PC-3 (cell line): ENCODE data around the gene HDGF. TPM values are rescaled to one million over a fixed set of nuclear protein-coding genes. Genes with fewer than 3 reads are reported as not detected.

Experiments used
- ATAC-seq: fragments of 200-7000 bp; cut with Tn5 transposase; 2 replicates; pipeline ENCODE4 v1.9.1; 2020; ENCODE audit warnings: mild to moderate bottlenecking, moderate library complexity
- BruUV-seq: library from RNA; stranded (reverse); fragments of 400-500 nt; replicated peaks from 2 replicates; lab custom pipeline; 2021; lab: Mats Ljungman, UMichigan
- CTCF ChIA-PET: fragments of 300-600 bp; sonication (Branson Sonifier 250); formaldehyde crosslinking; loops from one replicate; lab custom pipeline; 2022; ENCODE audit warnings: antibody characterized with exemption; lab: Charles Lee
- POLR2A ChIA-PET: fragments of 300-600 bp; sonication (Branson Sonifier 250); formaldehyde crosslinking; loops from one replicate; lab custom pipeline; 2022; ENCODE audit warnings: antibody characterized with exemption; ENCODE audit not compliant: unreplicated experiment; lab: Charles Lee
- DNase-seq: peaks from one replicate; pipeline ENCODE4 v3.0.0-alpha.2; 2015
- H2AFZ ChIP-seq: fragments of 300-600 bp; sonication (generic); 2 replicates; pipeline ENCODE4 v1.6.0; 2016; ENCODE audit warnings: antibody characterized with exemption, low read length
- H3F3A ChIP-seq: fragments of 300-600 bp; sonication (generic); one replicate; pipeline ENCODE4 v1.6.0; 2017; ENCODE audit warnings: antibody characterized with exemption, low read length, control low read depth, mild to moderate bottlenecking; ENCODE audit not compliant: unreplicated experiment
- H3K27ac ChIP-seq: fragments of 300-600 bp; sonication (generic); 2 replicates; pipeline ENCODE4 v1.5.1; 2016; ENCODE audit warnings: mild to moderate bottlenecking, low read length
- H3K27me3 ChIP-seq: fragments of 300-600 bp; sonication (generic); 2 replicates; pipeline ENCODE4 v1.6.1; 2016; ENCODE audit warnings: low read length, mixed read lengths
- H3K36me3 ChIP-seq: fragments of 300-600 bp; sonication (generic); 2 replicates; pipeline ENCODE4 v1.6.1; 2016; ENCODE audit warnings: low read depth, mixed run types, low read length, mixed read lengths
- H3K4me1 ChIP-seq: fragments of 300-600 bp; sonication (generic); 2 replicates; pipeline ENCODE4 v1.5.1; 2016; ENCODE audit warnings: low read length; ENCODE audit not compliant: insufficient read depth
- H3K4me2 ChIP-seq: fragments of 300-600 bp; sonication (generic); 2 replicates; pipeline ENCODE4 v1.6.0; 2016; ENCODE audit warnings: low read length
- H3K4me3 ChIP-seq: fragments of 300-600 bp; sonication (generic); 2 replicates; pipeline ENCODE4 v1.5.1; 2016; ENCODE audit warnings: mild to moderate bottlenecking, low read length, mixed read lengths
- H3K79me2 ChIP-seq: fragments of 300-600 bp; sonication (generic); 2 replicates; pipeline ENCODE4 v1.6.1; 2017; ENCODE audit warnings: low read length, mixed read lengths
- H3K9ac ChIP-seq: fragments of 300-600 bp; sonication (generic); 2 replicates; pipeline ENCODE4 v1.6.0; 2016; ENCODE audit warnings: mild to moderate bottlenecking, low read length
- H3K9me2 ChIP-seq: fragments of 300-600 bp; sonication (generic); replicated peaks from 2 replicates; pipeline ENCODE4 v1.6.1; 2016; ENCODE audit warnings: mixed run types, low read length, mixed read lengths
- H3K9me3 ChIP-seq: fragments of 300-600 bp; sonication (generic); 2 replicates; pipeline ENCODE4 v1.6.1; 2016; ENCODE audit warnings: low read length, mixed read lengths
- H4K20me1 ChIP-seq: fragments of 300-600 bp; sonication (generic); 2 replicates; pipeline ENCODE4 v1.6.1; 2016; ENCODE audit warnings: low read length, mixed read lengths
- EZH2 ChIP-seq: fragments of 300-600 bp; sonication (generic); IDR thresholded peaks from one replicate; pipeline ENCODE4 v1.6.1; 2017; ENCODE audit warnings: antibody characterized with exemption, mild to moderate bottlenecking, low read length; ENCODE audit not compliant: unreplicated experiment
- EZH2phosphoT487 ChIP-seq: fragments of 300-600 bp; sonication (generic); IDR thresholded peaks from 2 replicates; pipeline ENCODE4 v1.6.1; 2018; ENCODE audit warnings: mild to moderate bottlenecking, antibody characterized with exemption, low read length, borderline replicate concordance
- intact Hi-C: fragments of 100-400 bp; cut with micrococcal nuclease; formaldehyde crosslinking; loops from 2 replicates; pipeline ENCODE4 v1.9.0; 2023
- total RNA-seq: library from RNA; depleted of rRNA; stranded (reverse); fragments of >200 nt; gene quantifications from 2 replicates; pipeline ENCODE4 v1.2.3, GENCODE V29; 2014
- TF ChIP-seq, protein P1 (sequence below): fragments of 300-600 bp; sonication (generic); conservative IDR thresholded peaks from 2 replicates; pipeline ENCODE4 v1.5.1; 2017; ENCODE audit warnings: antibody characterized with exemption, low read depth, mild to moderate bottlenecking, low read length

Gene HDGF
- total RNA-seq, 1 experiment from 2014 or later: 586 TPM

DNA sequence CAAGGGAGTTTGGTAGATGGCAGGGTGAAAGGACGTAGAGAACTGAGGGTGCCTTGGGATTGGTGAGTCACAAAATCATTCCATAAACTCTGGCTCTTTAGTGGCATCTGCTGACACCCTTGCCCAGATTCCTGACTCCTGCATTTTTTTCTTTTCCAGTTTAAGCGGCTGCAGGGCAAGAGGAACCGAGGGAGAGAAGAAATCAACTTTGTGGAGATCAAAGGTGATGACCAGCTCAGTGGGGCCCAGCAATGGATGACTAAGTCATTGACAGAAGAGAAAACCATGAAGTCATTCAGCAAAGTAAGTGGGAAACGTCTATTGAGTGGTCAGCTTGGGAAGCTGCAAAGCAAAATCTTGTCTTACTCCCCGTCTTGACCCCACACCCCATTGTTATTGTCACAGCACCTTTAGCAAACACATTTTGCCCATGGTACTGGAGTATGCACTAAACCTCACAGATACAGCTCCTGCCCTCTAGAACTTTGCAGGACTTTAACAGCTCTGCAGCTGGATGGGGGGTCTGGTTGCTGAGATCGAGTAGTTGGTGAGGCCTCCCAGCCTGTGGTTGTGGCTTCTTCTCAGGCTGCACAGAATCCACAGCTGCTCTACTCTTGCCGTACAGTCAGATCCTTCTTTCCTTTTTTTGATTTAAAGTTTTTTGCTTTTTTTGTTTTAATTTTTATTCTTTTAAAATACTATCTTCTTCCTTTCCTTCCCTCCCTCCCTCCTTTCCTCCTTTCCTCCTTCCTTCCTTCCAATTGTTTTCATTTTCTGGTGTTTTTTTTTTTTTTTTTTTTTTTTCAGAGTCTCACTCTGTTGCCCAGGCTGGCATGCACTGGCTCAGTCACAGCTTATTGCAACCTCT lies 43.3 kb upstream of the HDGF start:
- H3K4me3 ChIP-seq: no peak overlapping the region
- no peak overlapping the region for H3K9ac ChIP-seq
- H3K27me3 ChIP-seq: no peaks in the 10 kb centered on the region
- no peaks in the 10 kb centered on the region for H3K9me3 ChIP-seq
- H3F3A ChIP-seq: no peaks in the 10 kb centered on the region
- no peak overlapping the region for H2AFZ ChIP-seq
- intact Hi-C loops: no loop called here
- no peak for DNase-seq
- POLR2A ChIA-PET: no interaction called here
- H3K36me3 ChIP-seq: peaks cover 84% of the 10 kb centered on the region
- H3K79me2 ChIP-seq: peaks cover 16% of the 10 kb centered on the region; the same call in 1 of the 2 replicates
- H3K9me2 ChIP-seq: no peaks in the 10 kb centered on the region
- CTCF ChIA-PET: no interaction called here
- peaks cover 10% of the 10 kb centered on the region for H3K4me1 ChIP-seq
- no TSS peak for BruUV-seq
- no peak overlapping the region for H3K4me2 ChIP-seq
- ATAC-seq: no peak
- TF ChIP-seq EZH2 (no peak), EZH2phosphoT487 (no peak)
- TF ChIP-seq, protein P1, sequence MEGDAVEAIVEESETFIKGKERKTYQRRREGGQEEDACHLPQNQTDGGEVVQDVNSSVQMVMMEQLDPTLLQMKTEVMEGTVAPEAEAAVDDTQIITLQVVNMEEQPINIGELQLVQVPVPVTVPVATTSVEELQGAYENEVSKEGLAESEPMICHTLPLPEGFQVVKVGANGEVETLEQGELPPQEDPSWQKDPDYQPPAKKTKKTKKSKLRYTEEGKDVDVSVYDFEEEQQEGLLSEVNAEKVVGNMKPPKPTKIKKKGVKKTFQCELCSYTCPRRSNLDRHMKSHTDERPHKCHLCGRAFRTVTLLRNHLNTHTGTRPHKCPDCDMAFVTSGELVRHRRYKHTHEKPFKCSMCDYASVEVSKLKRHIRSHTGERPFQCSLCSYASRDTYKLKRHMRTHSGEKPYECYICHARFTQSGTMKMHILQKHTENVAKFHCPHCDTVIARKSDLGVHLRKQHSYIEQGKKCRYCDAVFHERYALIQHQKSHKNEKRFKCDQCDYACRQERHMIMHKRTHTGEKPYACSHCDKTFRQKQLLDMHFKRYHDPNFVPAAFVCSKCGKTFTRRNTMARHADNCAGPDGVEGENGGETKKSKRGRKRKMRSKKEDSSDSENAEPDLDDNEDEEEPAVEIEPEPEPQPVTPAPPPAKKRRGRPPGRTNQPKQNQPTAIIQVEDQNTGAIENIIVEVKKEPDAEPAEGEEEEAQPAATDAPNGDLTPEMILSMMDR: no peak
- H3K27ac ChIP-seq: no peak overlapping the region
- no peaks in the 10 kb centered on the region for H4K20me1 ChIP-seq

DNA sequence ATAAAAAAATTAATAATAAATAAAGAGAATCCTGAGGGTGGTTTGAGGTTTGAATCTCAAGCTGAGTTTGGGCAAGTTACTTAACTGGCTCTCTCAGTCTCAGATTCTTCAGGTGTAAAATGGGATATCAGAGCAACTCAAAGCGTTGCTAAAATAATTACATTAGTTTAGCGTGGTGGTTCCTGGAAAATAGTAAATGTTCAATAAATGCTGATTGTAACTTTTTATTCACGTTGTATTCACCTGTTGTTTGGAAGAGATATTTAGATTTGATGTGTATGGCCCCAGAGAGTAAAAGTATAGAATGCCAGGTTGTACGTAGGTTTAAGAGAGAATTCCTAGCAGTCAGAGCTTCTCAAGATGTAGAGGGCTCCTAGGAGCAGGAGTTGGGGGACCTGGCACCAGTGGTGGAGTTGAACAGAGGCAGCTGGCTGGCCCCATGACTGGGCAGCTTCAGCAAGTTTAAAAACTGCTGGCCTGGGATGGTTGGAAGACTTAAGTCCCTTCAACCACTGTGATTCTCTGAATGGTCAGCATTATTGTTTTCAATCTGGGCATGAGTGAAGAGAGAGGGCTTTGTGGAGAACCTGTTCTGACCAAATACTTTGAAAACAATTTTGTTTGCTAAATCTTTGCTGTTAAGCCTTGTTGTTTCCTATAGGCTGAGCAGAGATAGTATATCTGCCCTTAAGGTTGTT lies 38.3 kb upstream of the HDGF start:
- H2AFZ ChIP-seq: no peak overlapping the region
- H3K27me3 ChIP-seq: no peaks in the 10 kb centered on the region
- no TSS peak for BruUV-seq
- H3K79me2 ChIP-seq: peaks cover 30% of the 10 kb centered on the region
- DNase-seq (no peak), ATAC-seq (no peak)
- no peak overlapping the region for H3K4me3 ChIP-seq
- H3K9me3 ChIP-seq: no peaks in the 10 kb centered on the region
- no peak overlapping the region for H3K4me2 ChIP-seq
- H4K20me1 ChIP-seq: 0 out of 2 replicates have a peak, but pooled peaks cover 3% of the 10 kb centered on the region
- no peaks in the 10 kb centered on the region for H3K4me1 ChIP-seq
- no peak overlapping the region for H3K27ac ChIP-seq
- H3K9ac ChIP-seq: no peak overlapping the region
- H3K36me3 ChIP-seq: peaks cover 59% of the 10 kb centered on the region
- TF ChIP-seq EZH2phosphoT487: no peak
- TF ChIP-seq, protein P1: no peak
- no peak for TF ChIP-seq EZH2
- POLR2A ChIA-PET: no interaction called here
- intact Hi-C loops: no loop called here
- CTCF ChIA-PET: interaction anchor here (0.6 kb wide), 1 partner anchor 39 kb away, joined by 3 read pairs; no protein-coding TSS in a partner anchor
- no peaks in the 10 kb centered on the region for H3F3A ChIP-seq
- no peaks in the 10 kb centered on the region for H3K9me2 ChIP-seq

DNA sequence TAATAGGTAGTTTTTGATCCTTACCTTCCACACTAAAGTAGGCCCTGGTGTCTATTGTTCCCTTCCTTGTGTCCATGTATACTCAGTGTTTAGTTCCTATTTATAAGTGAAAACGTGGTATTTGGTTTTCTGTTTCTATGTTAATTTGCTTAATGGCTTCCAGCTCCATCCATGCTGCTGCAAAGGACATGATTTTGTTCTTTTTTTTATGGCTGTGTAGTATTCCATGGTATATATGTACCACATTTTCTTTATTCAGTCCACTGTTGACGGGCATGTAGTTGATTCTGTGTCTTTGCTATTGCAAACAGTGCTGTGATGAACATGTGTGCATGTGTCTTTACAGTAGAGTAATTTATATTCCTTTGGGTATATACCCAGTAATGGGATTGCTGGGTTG lies 36.7 kb upstream of the HDGF start:
- 0 out of 2 replicates have a peak, but pooled peaks cover 3% of the 10 kb centered on the region for H4K20me1 ChIP-seq
- no peak overlapping the region for H3K4me3 ChIP-seq
- no peak overlapping the region for H3K9ac ChIP-seq
- H3K4me2 ChIP-seq: no peak overlapping the region
- no peaks in the 10 kb centered on the region for H3K9me2 ChIP-seq
- H3F3A ChIP-seq: no peaks in the 10 kb centered on the region
- peaks cover 40% of the 10 kb centered on the region for H3K79me2 ChIP-seq
- intact Hi-C loops: no loop called here
- H2AFZ ChIP-seq: no peak overlapping the region
- H3K4me1 ChIP-seq: no peaks in the 10 kb centered on the region
- peaks cover 60% of the 10 kb centered on the region for H3K36me3 ChIP-seq
- DNase-seq (no peak), ATAC-seq (no peak)
- BruUV-seq: no TSS peak
- ChIA-PET CTCF (no interaction called here), POLR2A (no interaction called here)
- H3K27me3 ChIP-seq: no peaks in the 10 kb centered on the region
- H3K9me3 ChIP-seq: no peaks in the 10 kb centered on the region
- H3K27ac ChIP-seq: no peak overlapping the region
- TF ChIP-seq, protein P1: no peak
- no peak for TF ChIP-seq EZH2
- no peak for TF ChIP-seq EZH2phosphoT487
